D341Med (cell line): ENCODE results near the gene TRAP1.

ENCODE experiments used
- DNase-seq: peaks from one replicate; pipeline ENCODE4 v3.0.0; 2012; ENCODE audit warnings: low spot score

The TRAP1 gene

GRCh38 chr16:3650631-3651265, 66.6 kb downstream of the TRAP1 start:
- DNase-seq, result no peak

DNA sequence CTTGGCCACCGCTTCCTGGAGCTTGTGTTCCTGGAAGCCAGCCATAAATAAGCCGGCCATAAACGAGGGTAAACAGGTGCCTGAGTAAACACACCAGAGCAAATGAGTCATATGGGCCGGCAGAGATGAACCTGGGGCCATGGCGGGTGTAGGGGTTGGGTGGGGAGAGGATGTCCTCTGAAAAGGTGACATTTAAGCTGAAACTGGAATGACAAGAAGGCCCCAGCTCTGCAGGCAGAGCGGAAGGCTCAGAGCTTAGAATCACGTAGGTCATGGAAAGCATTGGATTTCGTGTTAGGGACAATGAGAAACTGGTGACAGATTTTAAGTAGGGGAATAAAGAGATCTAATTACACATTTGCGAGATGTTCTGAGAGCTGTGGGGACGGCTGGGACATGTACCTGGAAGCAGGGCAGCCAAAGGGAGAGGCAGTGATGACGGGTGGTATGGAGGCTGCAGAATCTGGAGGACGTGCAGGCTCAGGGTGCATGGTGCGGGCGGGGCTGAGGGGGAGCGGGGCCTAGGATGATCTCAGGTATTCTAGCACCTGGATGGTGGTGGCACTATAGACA, 70.9 kb downstream of the TRAP1 start:
- peak; percentile 20 for DNase-seq

DNA sequence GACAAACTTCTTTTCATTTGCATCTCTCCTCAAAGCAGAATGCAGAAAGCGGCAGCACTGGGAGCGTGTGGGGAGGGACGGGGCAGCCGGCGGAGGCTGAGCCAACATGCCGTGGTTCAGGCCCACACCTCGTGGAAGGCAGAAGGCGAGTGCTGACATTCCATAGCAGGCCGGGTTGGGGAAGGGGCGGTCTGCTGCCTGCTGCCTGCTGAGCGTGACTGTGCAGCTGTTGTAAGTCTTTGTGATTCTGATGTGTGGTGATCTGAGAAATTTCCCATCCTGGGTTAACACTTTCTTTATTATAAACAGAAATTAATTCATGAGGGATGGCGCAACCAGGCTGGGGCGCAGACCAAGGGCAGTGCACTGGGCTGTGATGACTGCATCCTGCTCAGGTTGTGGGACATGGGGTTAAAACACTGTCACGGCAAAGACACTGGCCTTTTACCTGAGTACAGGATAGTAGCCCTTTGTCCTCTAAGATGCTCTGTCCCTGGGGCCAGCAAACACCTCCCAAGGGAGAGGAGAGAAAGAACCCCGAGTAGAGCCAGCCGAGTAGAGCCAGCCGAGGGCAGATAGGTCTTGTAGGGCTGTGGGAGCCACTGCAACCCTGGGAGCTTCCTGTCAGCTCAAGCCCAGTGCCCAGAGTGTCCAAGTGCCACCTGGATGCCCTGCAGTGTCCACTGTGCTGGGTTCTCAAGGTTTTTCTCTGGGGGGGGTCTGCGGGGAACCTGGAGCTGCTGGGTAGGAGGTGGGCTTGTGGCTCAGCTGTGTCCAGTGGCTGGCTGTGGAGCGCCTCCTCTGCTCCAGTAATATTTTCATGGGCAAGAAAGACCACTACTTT, 71.6 kb downstream of the TRAP1 start:
- DNase-seq, result peak; percentile 31

DNA sequence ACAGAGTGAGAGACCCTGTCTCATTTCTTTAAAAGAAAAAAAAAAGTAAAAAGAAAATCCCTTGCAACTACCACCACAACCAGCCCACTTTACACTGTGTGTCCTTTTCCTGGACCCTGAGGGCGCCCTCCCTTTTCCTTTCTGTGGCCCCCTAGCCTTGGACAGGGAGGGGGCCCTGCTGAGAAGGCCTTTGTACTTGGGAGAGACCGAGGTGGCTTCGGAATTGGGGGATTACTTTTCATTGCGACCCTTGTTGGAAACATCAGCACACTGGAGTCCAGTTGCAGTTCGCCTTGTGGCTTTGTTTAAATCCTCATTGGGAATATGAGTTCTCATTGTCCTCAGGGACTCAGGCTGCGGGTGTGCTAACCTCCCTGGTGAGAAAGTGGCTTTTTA, 72.2 kb downstream of the TRAP1 start:
- no peak for DNase-seq

DNA sequence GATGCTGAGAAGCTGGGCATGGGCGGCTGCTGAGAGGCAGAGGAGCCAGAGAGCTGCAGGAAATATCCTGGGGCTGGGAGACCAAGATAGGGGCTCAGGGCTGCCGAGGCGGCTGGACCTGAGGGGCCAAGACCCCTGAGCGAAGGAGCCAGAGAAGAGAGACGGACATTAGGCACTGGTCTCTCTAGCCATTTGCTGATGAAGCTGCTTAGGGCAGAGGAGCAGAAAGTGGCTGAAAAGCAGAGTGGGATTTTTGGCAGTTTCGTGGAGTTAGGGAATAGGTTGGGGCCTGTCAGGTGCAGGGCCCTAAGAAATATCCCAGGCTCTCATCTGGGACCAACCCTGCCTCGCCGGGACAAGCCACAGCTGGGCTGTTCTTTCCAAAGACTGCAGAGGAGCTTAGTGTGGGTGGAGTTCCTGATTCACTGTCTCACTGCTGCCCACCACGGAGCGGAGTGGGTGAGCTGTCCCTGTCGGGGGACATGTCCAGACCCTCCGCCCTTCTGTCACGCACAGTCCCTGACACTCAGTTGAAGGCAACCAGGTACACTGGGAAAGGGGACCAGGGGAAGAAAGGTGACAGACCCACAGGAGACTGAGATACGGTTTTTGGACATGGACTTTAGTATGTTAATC, 74.1 kb downstream of the TRAP1 start:
- DNase-seq, result peak; percentile 22

- peak; percentile 30 for DNase-seq
Measured at GRCh38 chr16:3642397-3643094, 74.8 kb downstream of the TRAP1 start.

DNA sequence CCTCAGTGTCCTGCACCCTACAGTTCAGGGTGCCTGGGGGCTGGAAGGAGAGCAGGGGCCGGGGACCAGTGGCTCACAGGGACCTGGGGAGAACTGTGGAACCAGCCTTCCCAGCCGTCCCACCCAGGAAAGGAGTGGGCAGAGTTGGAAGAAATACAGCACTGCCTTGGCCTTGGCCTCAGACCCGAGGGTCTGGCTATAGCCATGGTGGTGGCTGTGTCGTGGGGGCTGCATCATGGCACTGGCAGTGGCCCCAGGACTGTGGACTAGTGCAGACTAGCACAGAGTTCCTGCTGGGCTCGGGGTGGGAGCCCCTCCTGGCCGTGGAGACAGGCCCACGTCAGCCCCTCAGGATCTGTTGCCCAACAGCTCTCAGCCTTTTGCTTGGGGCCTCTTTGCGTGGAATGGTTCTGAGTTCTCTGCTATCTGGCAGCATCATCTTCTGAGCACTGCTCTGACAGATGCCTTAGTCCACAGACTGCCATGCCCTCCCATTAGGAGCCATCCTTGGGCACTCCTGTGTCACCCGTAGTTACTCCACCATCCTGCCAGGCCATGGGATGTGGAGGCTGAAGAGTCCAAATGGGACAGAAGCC, 75.4 kb downstream of the TRAP1 start:
- peak; percentile 14 for DNase-seq

DNA sequence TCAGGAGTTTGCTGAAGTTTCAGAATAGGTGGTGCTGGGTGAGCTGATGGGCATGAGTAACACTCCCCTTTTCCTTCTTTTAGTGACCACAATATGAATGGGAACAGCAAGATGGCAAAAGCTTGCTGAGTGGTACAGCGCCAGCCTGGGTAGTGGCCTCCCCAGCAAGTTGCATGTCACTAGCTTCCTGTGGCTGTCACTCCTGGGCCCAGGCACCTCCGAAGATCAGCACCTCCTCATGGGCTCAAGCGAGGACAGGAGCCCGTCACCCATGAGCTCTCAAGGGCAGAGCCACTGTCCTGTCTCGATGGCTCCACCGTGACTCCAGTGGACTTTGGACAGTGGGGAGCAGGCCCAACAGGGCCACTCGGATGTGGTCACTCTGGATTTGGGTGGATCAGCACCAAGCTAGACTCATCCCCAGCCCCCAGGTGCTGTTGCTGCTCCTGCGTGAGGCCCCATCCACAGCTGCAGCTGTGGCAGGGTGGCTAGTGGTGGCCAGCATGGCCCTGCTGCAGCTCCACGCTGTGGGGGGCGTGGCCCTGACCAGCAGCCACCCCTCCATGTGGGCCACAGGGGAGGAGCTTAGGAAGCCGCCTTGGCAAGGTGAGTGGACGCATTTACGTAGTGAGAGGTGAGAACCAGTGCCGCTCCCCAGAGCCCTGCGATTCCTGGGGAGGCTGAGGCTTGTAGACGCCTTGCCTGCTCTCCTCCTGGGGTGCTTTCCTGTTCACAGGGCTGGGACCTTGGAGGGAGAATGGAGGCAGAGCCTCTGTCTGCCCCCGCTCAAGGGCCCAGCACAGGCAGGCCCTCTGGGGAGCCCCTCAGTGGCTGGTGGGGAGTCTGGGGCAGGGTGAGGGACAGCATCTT, 76.5 kb downstream of the TRAP1 start:
- peak; percentile 9 for DNase-seq

GRCh38 chr16:3640207-3640606, 77.1 kb downstream of the TRAP1 start:
- no peak for DNase-seq

DNA sequence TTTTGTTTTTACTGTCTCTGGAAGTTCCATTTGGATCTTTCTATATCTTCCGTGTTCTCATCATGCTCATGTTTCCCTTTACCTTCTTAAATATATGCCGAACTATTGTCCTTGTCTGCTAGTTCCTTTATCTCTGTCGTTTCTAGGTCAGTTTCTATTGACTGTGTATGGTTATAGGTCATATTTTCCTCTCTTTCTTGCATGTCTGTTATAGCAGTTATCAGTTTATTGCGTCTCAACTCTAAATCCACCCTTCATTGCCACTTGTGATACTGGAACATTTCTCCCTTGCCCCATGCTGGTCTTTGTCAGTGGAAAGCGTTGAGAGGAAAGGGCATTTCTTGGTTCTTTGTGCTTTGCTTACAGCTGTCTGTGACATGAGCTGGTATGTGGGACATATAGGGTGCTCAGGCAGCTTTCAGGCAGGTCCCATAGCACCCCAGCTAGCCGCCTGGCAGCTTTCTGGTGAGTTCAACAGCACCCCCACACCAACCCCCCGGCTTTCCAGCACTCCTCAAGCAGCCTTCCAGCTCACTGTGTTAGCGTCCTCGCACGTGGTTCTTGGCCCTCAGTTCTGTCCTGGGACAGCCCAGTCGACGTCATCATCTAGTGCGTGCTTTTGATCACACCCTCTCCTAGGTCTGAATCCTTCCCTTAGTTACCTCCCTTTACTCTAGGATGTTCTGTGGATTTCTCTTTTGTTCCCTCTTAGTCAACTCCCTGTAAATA, 78.2 kb downstream of the TRAP1 start:
- peak; percentile 10 for DNase-seq

DNA sequence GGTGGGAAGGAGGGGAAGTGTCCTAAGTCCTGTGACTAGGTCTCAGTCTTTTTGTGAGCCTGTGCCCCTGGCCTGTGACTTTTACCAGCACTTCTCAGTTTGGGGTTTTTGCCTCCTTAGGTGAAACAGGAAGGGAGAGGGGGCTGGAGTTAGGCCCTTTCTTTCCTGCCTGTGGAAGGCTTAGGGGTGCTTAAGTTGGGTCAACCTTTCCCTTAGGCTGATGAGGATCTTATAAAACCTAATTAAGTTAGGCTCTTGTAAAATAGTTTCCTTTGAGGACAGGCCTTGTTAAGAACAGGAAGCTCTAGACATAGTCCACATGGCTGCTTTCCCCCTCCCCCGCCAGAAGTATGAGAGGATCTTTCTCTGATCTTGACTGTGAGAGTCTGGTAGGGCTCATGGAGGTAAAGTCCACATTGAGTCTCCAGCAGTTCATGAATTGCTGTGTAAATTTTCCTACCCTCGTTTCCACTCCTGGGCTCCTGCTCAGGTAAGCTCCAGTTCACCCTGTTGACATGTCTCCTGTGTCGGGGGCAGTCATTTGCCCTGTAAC, 79.9 kb downstream of the TRAP1 start:
- DNase-seq, result no peak

DNA sequence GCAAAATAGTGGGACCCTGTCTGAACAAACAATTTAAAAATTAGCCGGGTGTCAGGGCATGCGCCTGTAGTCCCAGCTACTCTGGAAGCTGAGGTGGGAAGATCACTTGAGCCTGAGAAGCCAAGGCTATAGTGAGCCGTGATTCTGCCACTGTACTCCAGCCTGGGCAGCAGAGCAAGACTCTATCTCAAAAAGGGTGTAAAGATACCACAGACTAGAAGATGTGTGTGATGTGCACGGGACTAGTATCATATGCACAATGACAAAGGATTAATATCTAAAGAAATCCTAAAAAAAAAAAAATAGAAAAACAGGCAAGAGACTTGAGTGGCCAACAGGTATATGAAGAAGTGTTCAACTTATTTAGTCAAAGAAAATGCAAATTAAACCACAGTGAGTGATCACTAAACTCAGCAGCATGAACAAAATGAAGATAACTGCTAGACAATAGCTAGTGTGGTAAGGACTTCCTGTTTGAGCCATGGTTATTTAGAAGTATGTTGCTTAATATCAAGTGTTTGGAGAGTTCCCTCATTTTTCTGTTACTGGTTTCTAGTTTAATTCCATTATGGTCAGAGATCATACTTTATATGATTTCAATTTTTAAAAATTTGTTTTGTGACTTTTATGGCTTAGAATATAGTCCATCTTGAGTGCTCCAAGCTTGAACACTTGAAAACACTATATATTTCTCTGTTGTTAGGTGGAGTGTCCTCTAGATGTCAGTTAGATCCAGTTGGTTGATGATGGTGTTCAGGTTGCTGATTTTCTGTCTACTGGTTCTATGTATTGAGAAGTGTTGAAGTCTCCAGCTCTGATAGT, 91.2 kb downstream of the TRAP1 start:
- DNase-seq, result no peak

GRCh38 chr16:3625331-3625730, 92.0 kb downstream of the TRAP1 start:
- no peak for DNase-seq

DNA sequence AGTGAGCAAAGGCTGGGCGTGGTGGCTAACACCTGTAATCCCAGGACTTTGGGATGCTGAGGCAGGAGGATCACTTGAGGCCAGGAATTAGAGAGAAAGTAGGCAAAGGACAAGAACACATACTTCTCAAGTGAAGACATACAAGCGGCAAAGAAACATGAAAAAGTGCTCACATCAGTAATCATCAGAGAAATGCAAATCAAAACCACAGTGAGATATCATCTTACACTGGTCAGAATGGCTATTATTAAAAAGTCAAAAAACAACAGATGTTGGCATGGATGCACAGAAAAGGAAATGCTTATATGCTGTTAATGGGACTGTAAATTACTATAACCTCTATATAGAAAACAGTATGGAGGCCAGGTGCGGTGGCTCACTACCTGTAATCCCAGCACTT, 93.7 kb downstream of the TRAP1 start:
- DNase-seq, result no peak

DNA sequence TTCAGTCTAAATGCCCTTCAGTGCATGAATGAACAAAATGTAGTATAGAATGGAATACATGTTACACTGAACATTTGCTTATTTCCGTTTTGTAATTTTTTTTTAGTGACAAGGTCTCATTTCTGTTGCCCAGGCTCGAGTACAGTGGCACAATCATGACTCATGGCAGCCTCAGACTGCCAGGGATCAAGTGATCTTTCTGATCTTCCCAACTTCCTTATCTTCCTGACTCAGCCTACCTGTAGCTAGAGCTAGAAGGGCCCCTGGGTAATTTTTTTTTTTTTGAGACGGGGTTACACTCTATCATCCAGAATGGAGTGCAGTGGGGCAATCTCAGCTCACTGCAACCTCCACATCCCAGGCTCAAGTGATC, 98.6 kb downstream of the TRAP1 start:
- DNase-seq, result no peak

DNA sequence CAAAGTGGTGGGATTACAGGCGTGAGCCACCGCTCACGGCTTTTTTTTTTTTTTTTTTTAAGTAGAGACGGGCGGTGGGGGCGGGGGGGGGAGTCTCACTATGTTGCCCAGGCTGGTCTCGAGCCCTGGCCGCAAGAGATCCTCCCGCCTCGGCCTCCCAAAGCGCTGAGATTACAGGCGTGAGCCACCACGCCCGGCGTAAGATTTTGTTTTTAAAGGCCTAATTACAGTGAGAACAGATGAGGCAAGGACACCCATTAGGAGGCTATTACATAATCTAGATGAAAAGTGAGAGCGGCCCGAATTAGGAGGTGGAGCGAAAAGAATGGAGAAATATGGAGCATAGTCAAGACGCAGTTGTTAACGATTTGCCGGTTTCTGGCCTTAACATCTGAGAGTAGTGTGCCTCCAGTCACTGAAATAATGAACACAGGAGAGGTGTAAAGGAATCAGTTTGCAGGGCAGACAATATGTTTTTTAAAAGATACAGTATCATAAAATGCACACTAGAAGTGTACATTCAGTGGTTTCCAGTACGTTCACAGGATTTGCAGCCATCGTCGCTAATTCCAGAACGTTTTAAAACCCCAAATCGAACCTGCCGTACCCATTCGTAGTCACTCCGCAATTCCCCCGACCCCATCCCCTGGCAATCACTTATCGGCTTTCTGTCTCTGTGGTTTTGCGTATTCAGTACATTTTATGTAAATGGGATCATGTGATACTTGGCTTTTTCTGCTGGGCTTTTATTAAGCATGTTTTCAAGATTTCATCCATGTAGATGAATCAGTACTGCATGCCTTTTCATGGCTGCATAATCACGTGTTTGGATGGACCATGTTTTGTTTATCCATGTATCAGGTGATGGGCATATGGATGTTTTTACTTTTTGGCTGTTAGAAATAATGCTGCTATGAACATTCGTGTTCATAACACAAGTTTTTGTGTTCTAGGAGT, 104.5 kb downstream of the TRAP1 start:
- DNase-seq, result no peak

DNA sequence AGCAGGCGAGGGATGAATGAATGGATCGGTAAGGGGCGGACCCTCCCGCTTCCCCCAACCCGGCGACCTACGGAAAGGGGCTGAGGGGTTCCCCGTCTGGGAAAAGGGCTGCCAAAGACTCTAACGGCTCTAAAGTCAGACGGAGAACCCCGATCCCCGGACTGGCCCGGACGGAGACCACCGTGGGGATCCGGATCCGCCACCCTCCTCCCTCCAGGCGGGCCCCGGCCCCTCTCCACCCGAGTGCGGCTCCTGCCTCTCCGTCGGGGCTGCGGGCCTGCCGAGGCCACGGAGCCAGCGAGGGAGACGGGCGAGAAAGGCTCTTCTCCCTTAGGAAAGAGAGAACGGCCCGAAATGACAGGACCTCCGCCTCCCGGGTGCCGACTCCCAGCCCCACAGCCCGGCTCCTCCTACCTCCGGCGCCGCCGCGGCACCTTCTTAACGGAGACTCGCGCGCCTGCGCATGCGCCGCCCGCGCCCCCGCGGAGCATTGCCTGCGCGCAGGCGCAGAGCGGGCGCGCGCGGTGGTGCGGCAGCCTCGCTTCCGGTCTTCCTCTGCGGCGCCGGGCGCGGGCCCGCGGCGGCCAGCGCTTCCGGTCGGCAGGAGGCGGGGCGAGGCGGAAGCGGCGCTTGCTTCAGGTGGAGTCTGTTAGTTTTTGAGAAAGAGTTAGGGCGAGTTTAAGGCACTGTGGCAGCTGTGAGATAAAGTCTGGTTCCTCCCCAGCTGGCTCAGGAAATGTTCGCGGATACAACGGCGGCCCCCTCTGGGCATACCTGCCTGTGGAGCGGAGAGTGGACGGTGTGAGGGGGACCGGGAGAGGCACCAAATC, 106.0 kb downstream of the TRAP1 start, which contains the start of gene SLX4:
TSS of gene SLX4 (minus strand) at position 461 of the 830 bp plus-strand sequence. CDS start 2,642 bp downstream, outside the sequence.
- peak; percentile 100 for DNase-seq
